ENCODE data around the gene KIAA0753.

KIAA0753 gene

DNA sequence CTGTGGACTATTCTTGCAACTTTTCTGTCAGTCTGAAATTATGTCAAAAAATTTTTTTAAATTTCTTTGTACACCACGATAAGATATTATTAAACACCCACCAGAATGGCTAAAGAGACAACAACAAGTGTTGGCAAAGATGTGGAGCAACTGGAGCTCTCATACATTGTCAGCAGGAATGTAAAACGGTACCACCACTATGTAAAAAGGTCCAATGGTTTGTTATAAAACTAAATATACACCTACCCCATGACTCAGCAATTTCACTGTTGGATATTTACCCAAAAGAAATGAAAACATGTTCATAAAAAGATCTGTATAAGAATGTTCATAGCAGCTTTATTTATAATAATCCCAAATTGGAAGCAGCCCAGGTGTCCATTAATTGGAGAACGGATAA is 7.2 kb downstream of the KIAA0753 start:
- no peak overlapping the region for H3K4me3 ChIP-seq (ENCODE audit: low read length)
- DNase-seq (ENCODE audit: low read depth) = no peak
- TF ChIP-seq, protein P1, sequence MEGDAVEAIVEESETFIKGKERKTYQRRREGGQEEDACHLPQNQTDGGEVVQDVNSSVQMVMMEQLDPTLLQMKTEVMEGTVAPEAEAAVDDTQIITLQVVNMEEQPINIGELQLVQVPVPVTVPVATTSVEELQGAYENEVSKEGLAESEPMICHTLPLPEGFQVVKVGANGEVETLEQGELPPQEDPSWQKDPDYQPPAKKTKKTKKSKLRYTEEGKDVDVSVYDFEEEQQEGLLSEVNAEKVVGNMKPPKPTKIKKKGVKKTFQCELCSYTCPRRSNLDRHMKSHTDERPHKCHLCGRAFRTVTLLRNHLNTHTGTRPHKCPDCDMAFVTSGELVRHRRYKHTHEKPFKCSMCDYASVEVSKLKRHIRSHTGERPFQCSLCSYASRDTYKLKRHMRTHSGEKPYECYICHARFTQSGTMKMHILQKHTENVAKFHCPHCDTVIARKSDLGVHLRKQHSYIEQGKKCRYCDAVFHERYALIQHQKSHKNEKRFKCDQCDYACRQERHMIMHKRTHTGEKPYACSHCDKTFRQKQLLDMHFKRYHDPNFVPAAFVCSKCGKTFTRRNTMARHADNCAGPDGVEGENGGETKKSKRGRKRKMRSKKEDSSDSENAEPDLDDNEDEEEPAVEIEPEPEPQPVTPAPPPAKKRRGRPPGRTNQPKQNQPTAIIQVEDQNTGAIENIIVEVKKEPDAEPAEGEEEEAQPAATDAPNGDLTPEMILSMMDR (IDR thresholded peaks at IDR 0.05; ENCODE audit: insufficient read depth, low read depth, low read length, missing control alignments) = no peak

DNA sequence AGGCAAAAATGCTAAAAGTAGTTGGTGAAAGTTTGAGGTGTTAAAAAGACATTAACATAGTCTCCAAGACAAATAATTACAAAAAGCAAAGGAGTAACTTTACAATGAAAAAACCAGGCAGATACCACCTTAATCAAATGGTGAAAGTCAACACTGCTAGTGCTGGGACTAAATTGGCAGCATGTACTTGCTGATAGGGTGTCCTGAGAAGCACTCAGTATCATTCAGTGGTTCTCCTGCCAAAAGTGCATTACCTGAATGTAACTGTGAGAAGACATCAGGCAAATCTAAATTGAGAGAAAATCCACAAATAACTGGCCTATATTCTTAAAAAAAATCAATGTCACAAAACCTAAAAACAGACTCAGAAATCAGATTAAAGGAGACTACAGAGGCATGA is 8.0 kb downstream of the KIAA0753 start:
- DNase-seq (ENCODE audit: low read depth) = no peak
- TF ChIP-seq, protein P1 (IDR thresholded peaks at IDR 0.05; ENCODE audit: insufficient read depth, low read depth, low read length, missing control alignments) = no peak
- no peak overlapping the region for H3K4me3 ChIP-seq (ENCODE audit: low read length)

GRCh38 chr17:6630390-6630789 is 10.1 kb downstream of the KIAA0753 start:
- H3K4me3 ChIP-seq (ENCODE audit: low read length) = no peak overlapping the region

DNA sequence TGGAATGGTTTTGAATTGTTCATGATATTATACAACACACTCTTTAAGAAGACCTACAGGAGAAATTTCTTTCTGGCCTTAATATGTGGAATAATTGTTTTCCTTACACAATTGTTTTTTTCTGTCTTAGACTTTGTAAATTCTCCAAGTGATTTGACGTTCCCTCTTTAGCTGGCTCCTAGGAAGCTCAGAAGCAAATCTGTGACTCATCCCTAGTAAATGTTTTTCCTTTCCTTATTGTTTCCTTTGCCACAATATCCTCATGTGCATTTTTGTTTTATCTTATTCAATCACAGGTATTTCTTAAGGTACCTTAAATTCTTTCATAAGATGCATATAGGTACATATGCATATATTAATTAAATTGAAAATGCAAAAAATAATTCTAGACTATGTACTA is 13.5 kb downstream of the KIAA0753 start:
- DNase-seq (ENCODE audit: low read depth) = peak; percentile 20
- TF ChIP-seq, protein P1 (IDR thresholded peaks at IDR 0.05; ENCODE audit: insufficient read depth, low read depth, low read length, missing control alignments) = no peak
- H3K4me3 ChIP-seq (ENCODE audit: low read length) = no peak overlapping the region

More at GRCh38 chr17:6630390-6630789, 10.1 kb downstream of the KIAA0753 start:
- DNase-seq (ENCODE audit: low read depth) = no peak
- TF ChIP-seq, protein P1 (IDR thresholded peaks at IDR 0.05; ENCODE audit: insufficient read depth, low read depth, low read length, missing control alignments) = no peak

DNA sequence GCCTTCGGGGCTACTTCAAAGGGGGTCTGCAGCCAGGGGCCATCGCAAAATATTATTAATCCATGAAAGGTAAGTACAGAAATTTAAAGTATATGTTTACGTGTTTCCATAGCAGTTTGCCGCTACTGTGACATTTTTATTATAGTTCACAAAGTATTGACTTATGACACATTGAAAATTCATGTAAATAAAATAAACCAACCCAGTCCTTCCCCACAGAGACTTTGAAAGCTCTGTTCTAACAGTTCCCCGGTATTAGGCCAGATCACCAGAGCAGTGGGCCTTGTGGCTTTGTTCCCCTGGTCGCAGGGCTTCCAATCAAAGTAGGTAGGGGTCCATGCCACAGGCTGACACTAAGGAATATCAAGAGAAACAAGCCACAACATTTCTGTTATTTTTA is 13.9 kb downstream of the KIAA0753 start:
- no peak for DNase-seq (ENCODE audit: low read depth)
- no peak overlapping the region for H3K4me3 ChIP-seq (ENCODE audit: low read length)
- TF ChIP-seq, protein P1 (IDR thresholded peaks at IDR 0.05; ENCODE audit: insufficient read depth, low read depth, low read length, missing control alignments) = no peak

DNA sequence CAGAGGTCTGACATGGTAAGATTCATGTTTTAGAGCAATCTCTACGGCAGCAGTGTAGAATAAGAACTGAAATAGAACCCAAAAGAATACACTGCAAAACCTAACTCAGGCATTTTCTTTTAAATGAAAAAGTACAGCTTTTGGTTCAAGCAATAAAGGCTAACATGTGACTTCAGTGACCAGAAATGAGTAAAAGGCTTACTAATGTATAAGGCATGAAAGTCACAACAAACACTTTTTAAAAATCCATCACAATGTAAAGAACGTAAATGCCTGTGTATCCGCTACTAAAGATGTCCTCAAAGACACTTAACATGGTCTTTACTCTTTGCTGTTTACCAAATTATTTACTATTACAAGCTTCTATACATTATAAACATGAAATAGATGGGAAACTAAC is 16.6 kb downstream of the KIAA0753 start:
- no peak for DNase-seq (ENCODE audit: low read depth)
- TF ChIP-seq, protein P1 (IDR thresholded peaks at IDR 0.05; ENCODE audit: insufficient read depth, low read depth, low read length, missing control alignments) = no peak

GRCh38 chr17:6611231-6611630 is 29.3 kb downstream of the KIAA0753 start:
- TF ChIP-seq, protein P1 (IDR thresholded peaks at IDR 0.05; ENCODE audit: insufficient read depth, low read depth, low read length, missing control alignments) = no peak
- DNase-seq (ENCODE audit: low read depth) = no peak

More for the DNA sequence above, 16.6 kb downstream of the KIAA0753 start:
- no peak overlapping the region for H3K4me3 ChIP-seq (ENCODE audit: low read length)

More at GRCh38 chr17:6611231-6611630, 29.3 kb downstream of the KIAA0753 start:
- H3K4me3 ChIP-seq (ENCODE audit: low read length) = no peak overlapping the region

Data from epithelial cell of esophagus (primary cell).